H1 (cell line): ENCODE results near the gene DEUP1. TPM values are rescaled to one million over a fixed set of nuclear protein-coding genes. Genes with fewer than 3 reads are reported as not detected.

ENCODE experiments used
- CTCF ChIA-PET: fragments of 300-600 bp; sonication (Branson Sonifier 250); formaldehyde crosslinking; loops from one replicate; lab custom pipeline; 2021; ENCODE audit not compliant: partially characterized antibody; lab: Charles Lee
- POLR2A ChIA-PET: fragments of 300-600 bp; sonication (Branson Sonifier 250); formaldehyde crosslinking; loops from one replicate; lab custom pipeline; 2021; ENCODE audit warnings: inconsistent platforms; ENCODE audit not compliant: partially characterized antibody; lab: Charles Lee
- DNase-seq, 2 experiments: peaks; one replicate each; pipeline versions ENCODE4 v3.0.0 to v3.0.0-alpha.2; 2010 to 2022; ENCODE audit warnings: low spot score in 2 of 2, low read depth in 1 of 2, mixed read lengths in 1 of 2
- FAIRE-seq: peaks from 2 replicates; lab custom pipeline; 2011; peaks lifted over from hg19 to GRCh38; lab: Jason Lieb, UNC
- H2AFZ ChIP-seq: 2 replicates; pipeline ENCODE4 v1.8.1; 2012; ENCODE audit warnings: low read length, inconsistent platforms
- H2AK5ac ChIP-seq: 2 replicates; pipeline ENCODE4 v1.6.1; 2013; ENCODE audit warnings: low read depth, low read length
- H2BK120ac ChIP-seq: replicated peaks from 2 replicates; pipeline ENCODE3; 2013; ENCODE audit warnings: low read depth, low read length, inconsistent platforms
- H2BK12ac ChIP-seq: 2 replicates; pipeline ENCODE4 v1.6.1; 2013; ENCODE audit warnings: low read depth, low read length
- H2BK15ac ChIP-seq: 2 replicates; pipeline ENCODE4 v1.6.1; 2013; ENCODE audit warnings: low read length
- H2BK20ac ChIP-seq: 2 replicates; pipeline ENCODE4 v1.6.1; 2013; ENCODE audit warnings: low read length
- H2BK5ac ChIP-seq: 2 replicates; pipeline ENCODE4 v1.6.1; 2013; ENCODE audit warnings: low read depth, low read length
- H3K14ac ChIP-seq: 2 replicates; pipeline ENCODE4 v1.6.1; 2013; ENCODE audit warnings: inconsistent platforms; ENCODE audit not compliant: insufficient read length
- H3K18ac ChIP-seq: 2 replicates; pipeline ENCODE4 v1.6.1; 2013; ENCODE audit warnings: low read length; ENCODE audit errors: extremely low read depth
- H3K23ac ChIP-seq: 2 replicates; pipeline ENCODE4 v1.6.1; 2013; ENCODE audit warnings: inconsistent platforms; ENCODE audit not compliant: insufficient read length
- H3K23me2 ChIP-seq: 2 replicates; pipeline ENCODE4 v1.6.1; 2013; ENCODE audit warnings: low read depth, low read length
- H3K27ac ChIP-seq: 2 replicates; pipeline ENCODE4 v1.6.1; 2011; ENCODE audit warnings: low read depth, low read length, inconsistent platforms
- H3K27me3 ChIP-seq, 4 experiments: replicated peaks in 1 of 4; 1 replicate in 1 of 4; 2 replicates in 3 of 4; pipeline versions ENCODE4 v1.6.1 to v1.8.1; 2011 to 2013; ENCODE audit warnings: low read length in 3 of 4, mild to moderate bottlenecking in 3 of 4, inconsistent platforms in 2 of 4, mixed read lengths in 2 of 4, moderate library complexity in 1 of 4; ENCODE audit not compliant: control insufficient read depth in 3 of 4, insufficient read depth in 3 of 4; ENCODE audit errors: extremely low read depth in 1 of 4
- H3K36me3 ChIP-seq, 4 experiments: 2 replicates each; pipeline versions ENCODE4 v1.6.1 to v1.8.1; 2011 to 2013; ENCODE audit warnings: mild to moderate bottlenecking in 4 of 4, low read length in 3 of 4, moderate library complexity in 2 of 4, control low read depth in 1 of 4, inconsistent platforms in 1 of 4; ENCODE audit not compliant: insufficient read depth in 4 of 4, control insufficient read depth in 2 of 4
- H3K4ac ChIP-seq: replicated peaks from 2 replicates; pipeline ENCODE3; 2013; ENCODE audit warnings: low read length, low read depth, mixed read lengths, inconsistent platforms; ENCODE audit not compliant: insufficient read length
- H3K4me1 ChIP-seq, 4 experiments: replicated peaks in 1 of 4; 1 replicate in 1 of 4; 2 replicates in 3 of 4; pipeline versions ENCODE4 v1.6.1 to v1.8.1; 2011 to 2013; ENCODE audit warnings: low read length in 3 of 4, inconsistent platforms in 2 of 4, mixed read lengths in 1 of 4; ENCODE audit not compliant: insufficient read depth in 4 of 4, control insufficient read depth in 3 of 4
- H3K4me2 ChIP-seq, 2 experiments: 2 replicates each; pipeline versions ENCODE4 v1.6.1 to v1.8.1; 2011 to 2013; ENCODE audit warnings: low read depth in 2 of 2, low read length in 2 of 2, control low read depth in 1 of 2, inconsistent platforms in 1 of 2, mild to moderate bottlenecking in 1 of 2; ENCODE audit not compliant: insufficient read depth in 1 of 2
- H3K4me3 ChIP-seq, 4 experiments: fragments of 200-600, 300-600 bp in 1 of 4; sonication (generic), shearing (Covaris generic), sonication (Bioruptor Twin) in 1 of 4; 2 replicates each; pipeline versions ENCODE4 v1.5.1 to v1.8.1; 2011 to 2016; ENCODE audit warnings: low read length in 4 of 4, low read depth in 3 of 4, control low read depth in 2 of 4, inconsistent platforms in 2 of 4, mild to moderate bottlenecking in 2 of 4, mixed read lengths in 1 of 4, moderate library complexity in 1 of 4; ENCODE audit not compliant: insufficient read depth in 2 of 4; ENCODE audit errors: extremely low read depth in 1 of 4
- H3K56ac ChIP-seq: replicated peaks from 2 replicates; pipeline ENCODE3; 2013; ENCODE audit warnings: low read depth, mild to moderate bottlenecking, mixed read lengths, low read length, inconsistent platforms; ENCODE audit not compliant: insufficient read length
- H3K79me1 ChIP-seq: 2 replicates; pipeline ENCODE4 v1.6.1; 2013; ENCODE audit warnings: low read depth, low read length, control low read depth
- H3K79me2 ChIP-seq, 2 experiments: 2 replicates each; pipeline versions ENCODE4 v1.6.1 to v1.8.1; 2012 to 2013; ENCODE audit warnings: low read length in 2 of 2, mild to moderate bottlenecking in 2 of 2, inconsistent platforms in 1 of 2; ENCODE audit not compliant: insufficient read depth in 2 of 2, control insufficient read depth in 1 of 2
- H3K9ac ChIP-seq, 4 experiments: replicated peaks in 1 of 4; 1 replicate in 1 of 4; 2 replicates in 3 of 4; pipeline versions ENCODE4 v1.6.1 to v1.8.1; 2011 to 2013; ENCODE audit warnings: low read depth in 3 of 4, low read length in 3 of 4, control low read depth in 2 of 4, mild to moderate bottlenecking in 2 of 4, moderate library complexity in 2 of 4, inconsistent platforms in 1 of 4; ENCODE audit errors: extremely low read depth in 1 of 4
- H3K9me3 ChIP-seq, 2 experiments: 2 replicates each; pipeline versions ENCODE4 v1.6.1 to v1.8.1; 2012 to 2013; ENCODE audit warnings: mild to moderate bottlenecking in 2 of 2, moderate library complexity in 2 of 2, control low read depth in 1 of 2, inconsistent platforms in 1 of 2, low read depth in 1 of 2, low read length in 1 of 2, mixed read lengths in 1 of 2; ENCODE audit not compliant: insufficient read depth in 2 of 2
- H4K20me1 ChIP-seq, 2 experiments: replicated peaks in 1 of 2; 2 replicates each; pipeline versions ENCODE3 to v1.8.1; 2011 to 2013; ENCODE audit warnings: inconsistent platforms in 2 of 2, low read length in 2 of 2, mild to moderate bottlenecking in 1 of 2; ENCODE audit not compliant: insufficient read depth in 2 of 2, control insufficient read depth in 1 of 2
- H4K5ac ChIP-seq: 2 replicates; pipeline ENCODE4 v1.6.1; 2013; ENCODE audit warnings: low read length, low read depth, mixed read lengths, inconsistent platforms; ENCODE audit not compliant: insufficient read length
- H4K8ac ChIP-seq: 2 replicates; pipeline ENCODE4 v1.8.0; 2013; ENCODE audit warnings: mild to moderate bottlenecking, moderate library complexity, low read length, inconsistent platforms; ENCODE audit not compliant: insufficient read depth; ENCODE audit errors: extremely low read depth
- H4K91ac ChIP-seq: replicated peaks from 2 replicates; pipeline ENCODE3; 2013; ENCODE audit warnings: low read length, mixed read lengths, inconsistent platforms; ENCODE audit not compliant: insufficient read length
- BCL11A ChIP-seq, 2 experiments: IDR thresholded peaks; one replicate each; pipeline ENCODE4 v1.6.1; 2011; ENCODE audit warnings: low read depth in 2 of 2, low read length in 2 of 2, mild to moderate bottlenecking in 2 of 2
- CEBPB ChIP-seq: IDR thresholded peaks from 2 replicates; pipeline ENCODE4 v1.6.1; 2012; ENCODE audit warnings: low read depth, low read length
- CHD2 ChIP-seq: IDR thresholded peaks from 2 replicates; pipeline ENCODE4 v1.6.1; 2012; ENCODE audit warnings: low read length, improper control_type of control experiment
- CTBP2 ChIP-seq: IDR thresholded peaks from 2 replicates; pipeline ENCODE4 v1.7.0; 2011; ENCODE audit warnings: borderline replicate concordance, mild to moderate bottlenecking, moderate library complexity, mixed read lengths, low read length; ENCODE audit not compliant: insufficient read depth, insufficient read length
- PHF8 ChIP-seq: fragments of 200-600 bp; sonication (generic); conservative IDR thresholded peaks from 2 replicates; pipeline ENCODE4 v1.7.1; 2012; ENCODE audit warnings: low read depth, mild to moderate bottlenecking, inconsistent platforms, low read length, moderate library complexity
- POLR2A ChIP-seq, 2 experiments: IDR thresholded peaks; 1 replicate in 1 of 2; 2 replicates in 1 of 2; pipeline ENCODE4 v1.6.1; 2011; ENCODE audit warnings: low read depth in 2 of 2, low read length in 2 of 2, mild to moderate bottlenecking in 2 of 2; ENCODE audit errors: control extremely low read depth in 1 of 2
- RAD21 ChIP-seq, 2 experiments: IDR thresholded peaks in 1 of 2; conservative IDR thresholded peaks in 1 of 2; 2 replicates each; pipeline ENCODE4 v1.6.1; 2011; ENCODE audit warnings: low read depth in 2 of 2, low read length in 2 of 2, improper control_type of control experiment in 1 of 2, inconsistent platforms in 1 of 2, mild to moderate bottlenecking in 1 of 2, moderate library complexity in 1 of 2
- RXRA ChIP-seq: IDR thresholded peaks from 2 replicates; pipeline ENCODE4 v1.6.1; 2011; ENCODE audit warnings: low read depth, mild to moderate bottlenecking, low read length, moderate library complexity; ENCODE audit not compliant: insufficient read depth
- SIRT6 ChIP-seq: IDR thresholded peaks from one replicate; pipeline ENCODE4 v1.7.1; 2012; ENCODE audit warnings: low read length, inconsistent platforms
- WGBS, 2 experiments: shearing (Covaris generic) in 1 of 2; methylation state at CpG; one replicate each; pipeline versions ENCODE4 v1.1.6 to v1.1.7; 2013 to 2015; ENCODE audit warnings: low lambda C conversion rate in 2 of 2, mixed read lengths in 2 of 2, inconsistent platforms in 1 of 2, low coverage in 1 of 2, missing lambda C conversion rate in 1 of 2; ENCODE audit not compliant: insufficient replicate concordance in 2 of 2, insufficient coverage in 1 of 2, insufficient read length in 1 of 2; ENCODE audit errors: extremely low coverage in 1 of 2, missing lambda C conversion rate in 1 of 2; 5-methylcytosine and 5-hydroxymethylcytosine counted together
- polyA plus RNA-seq, 7 experiments: library from polyadenylated mRNA; depleted of rRNA in 3 of 7; stranded (reverse) in 5 of 7; unstranded in 2 of 7; fragments of >200 nt in 5 of 7; fragments of 200-250 nt in 2 of 7; gene quantifications; 1 replicate in 5 of 7; 2 replicates in 1 of 7; 4 replicates in 1 of 7; pipeline versions ENCODE4 v1.2.1 to v1.2.3, GENCODE V29; 2011 to 2013; ENCODE audit warnings: missing spikeins in 2 of 7, mixed read lengths in 2 of 7
- total RNA-seq: library from RNA; stranded (reverse); fragmentation: NEBNext Ultra II Directional; extraction: Animal tissue kit (Norgen Biotek cat#: 25700); gene quantifications from 2 replicates; pipeline ENCODE4 v1.2.1, GENCODE V29; 2021
- TF ChIP-seq, protein P1 (sequence below): IDR thresholded peaks from 2 replicates; pipeline ENCODE4 v1.6.1; 2011; ENCODE audit warnings: low read length, improper control_type of control experiment

DEUP1 gene
- total and polyA plus RNA-seq, 2 of the 8 experiments (the other 6 are each of a cell fraction or from before 2014, with no cell fraction given): 0.45 TPM; not detected in 1

DNA sequence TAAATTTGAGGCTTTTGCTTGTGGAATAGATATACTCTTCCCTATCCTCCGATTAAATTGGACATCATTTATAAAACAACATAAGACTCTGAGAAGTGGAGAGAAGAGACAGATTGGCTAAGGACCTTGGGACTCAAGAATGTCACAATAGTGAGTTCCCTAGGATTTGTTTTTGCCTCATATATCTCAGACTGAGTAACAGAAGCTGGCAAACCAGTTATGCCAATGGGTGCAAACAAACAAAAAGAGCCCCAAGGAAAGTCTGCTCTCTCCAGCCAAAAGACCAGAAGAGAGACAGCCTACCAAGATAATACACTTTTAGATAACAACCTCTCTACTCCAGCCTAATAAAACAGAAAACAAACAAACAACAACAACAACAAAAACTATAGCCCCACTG lies 28.9 kb downstream of the DEUP1 start:
- DNase-seq (no peak), FAIRE-seq (no peak)
- Histone ChIP-seq H3K4me1 (no peaks in the 10 kb centered on the region), H4K8ac (no peak overlapping the region), H3K9me3 (0 out of 4 replicates have a peak, but pooled peaks cover 0 to 2% of the 10 kb centered on the region in 2 experiments), H3K79me2 (no peaks in the 10 kb centered on the region), H4K20me1 (no peaks in the 10 kb centered on the region), H2AFZ (no peak overlapping the region), H4K5ac (no peak overlapping the region), H3K79me1 (no peaks in the 10 kb centered on the region), H3K23me2 (no peaks in the 10 kb centered on the region), H2BK12ac (no peak overlapping the region), H3K27me3 (no peaks in the 10 kb centered on the region), H3K4me2 (no peak overlapping the region), H3K23ac (no peak overlapping the region), H2AK5ac (no peak overlapping the region), H3K56ac (no peak overlapping the region), H2BK20ac (no peak overlapping the region)
- POLR2A ChIA-PET: no interaction called here
- no peak for TF ChIP-seq SIRT6
- no peak for TF ChIP-seq RAD21 (IDR thresholded peaks at IDR 0.05 in 1 of 2, conservative IDR thresholded peaks at IDR 0.05 in 1 of 2; ENCODE audit: low read depth in 2 of 2, low read length in 2 of 2)
- TF ChIP-seq BCL11A (IDR thresholded peaks at IDR 0.05; ENCODE audit: low read depth in 2 of 2, low read length in 2 of 2): no peak
- TF ChIP-seq, protein P1, sequence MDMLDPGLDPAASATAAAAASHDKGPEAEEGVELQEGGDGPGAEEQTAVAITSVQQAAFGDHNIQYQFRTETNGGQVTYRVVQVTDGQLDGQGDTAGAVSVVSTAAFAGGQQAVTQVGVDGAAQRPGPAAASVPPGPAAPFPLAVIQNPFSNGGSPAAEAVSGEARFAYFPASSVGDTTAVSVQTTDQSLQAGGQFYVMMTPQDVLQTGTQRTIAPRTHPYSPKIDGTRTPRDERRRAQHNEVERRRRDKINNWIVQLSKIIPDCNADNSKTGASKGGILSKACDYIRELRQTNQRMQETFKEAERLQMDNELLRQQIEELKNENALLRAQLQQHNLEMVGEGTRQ: no peak
- no peak for TF ChIP-seq CEBPB
- TF ChIP-seq POLR2A (IDR thresholded peaks at IDR 0.05; ENCODE audit: control extremely low read depth in 1 of 2, low read depth in 2 of 2, low read length in 2 of 2): no peak
- TF ChIP-seq CTBP2: no peak
- no peak for TF ChIP-seq PHF8
- no peak for TF ChIP-seq RXRA
- TF ChIP-seq CHD2: no peak
- TF ChIP-seq, all 59 proteins: peak for 0
- Histone ChIP-seq H4K91ac (no peak overlapping the region), H2BK5ac (no peak overlapping the region), H3K27ac (no peak overlapping the region), H3K18ac (no peak overlapping the region), H3K9ac (no peak overlapping the region), H3K4ac (no peak overlapping the region), H3K36me3 (no peaks in the 10 kb centered on the region), H3K14ac (no peak overlapping the region), H3K4me3 (no peak overlapping the region), H2BK120ac (no peak overlapping the region), H2BK15ac (no peak overlapping the region)
- CTCF ChIA-PET: interaction anchor here (0.7 to 2.2 kb wide), 3 partner anchors 10 to 119 kb away, joined by 3 to 10 read pairs (median 3); no protein-coding TSS in a partner anchor
- 96% methylated on average over 1 of the region's 1 CpG; no CpG with 5 or more reads in 1 of the 2 experiments for WGBS, 2 experiments
